ENCODE results near the gene APOA5. TPM values are rescaled to one million over a fixed set of nuclear protein-coding genes. Genes with fewer than 3 reads are reported as not detected.

APOA5 gene
- total RNA-seq, 2 experiments from 2014 or later, result not detected

DNA sequence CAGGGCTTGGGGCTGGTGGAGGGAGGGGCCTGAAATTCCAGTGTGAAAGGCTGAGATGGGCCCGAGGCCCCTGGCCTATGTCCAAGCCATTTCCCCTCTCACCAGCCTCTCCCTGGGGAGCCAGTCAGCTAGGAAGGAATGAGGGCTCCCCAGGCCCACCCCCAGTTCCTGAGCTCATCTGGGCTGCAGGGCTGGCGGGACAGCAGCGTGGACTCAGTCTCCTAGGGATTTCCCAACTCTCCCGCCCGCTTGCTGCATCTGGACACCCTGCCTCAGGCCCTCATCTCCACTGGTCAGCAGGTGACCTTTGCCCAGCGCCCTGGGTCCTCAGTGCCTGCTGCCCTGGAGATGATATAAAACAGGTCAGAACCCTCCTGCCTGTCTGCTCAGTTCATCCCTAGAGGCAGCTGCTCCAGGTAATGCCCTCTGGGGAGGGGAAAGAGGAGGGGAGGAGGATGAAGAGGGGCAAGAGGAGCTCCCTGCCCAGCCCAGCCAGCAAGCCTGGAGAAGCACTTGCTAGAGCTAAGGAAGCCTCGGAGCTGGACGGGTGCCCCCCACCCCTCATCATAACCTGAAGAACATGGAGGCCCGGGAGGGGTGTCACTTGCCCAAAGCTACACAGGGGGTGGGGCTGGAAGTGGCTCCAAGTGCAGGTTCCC, 38.0 kb upstream of the APOA5 start, which contains the start of gene APOC3:
Gene APOC3 (plus strand): TSS at position 383 of the 659 bp plus-strand sequence. CDS start 676 bp downstream, outside the sequence.
- no peak within 1 kb of the TSS for H3K4me3 ChIP-seq (ENCODE audit: low read depth, low read length, poor library complexity, severe bottlenecking)
- no peaks in the 10 kb centered on the region for H3K79me2 ChIP-seq (ENCODE audit: insufficient read depth, low read depth, low read length)
- no peak within 1 kb of the TSS for H2AFZ ChIP-seq (ENCODE audit: low read length)
- TF ChIP-seq EZH2phosphoT487 (IDR thresholded peaks at IDR 0.05; ENCODE audit: borderline replicate concordance, low read depth, low read length) (no peak), CTCF (conservative IDR thresholded peaks at IDR 0.05; ENCODE audit: low read length) (no peak)
- H3K36me3 ChIP-seq (ENCODE audit: insufficient read depth, low read length), result no peaks in the 10 kb centered on the region
- ChIA-PET CTCF (ENCODE audit: unreplicated experiment) (no interaction called here), POLR2A (no interaction called here)
- DNase-seq (ENCODE audit: low spot score), result no peak
- no peaks in the 10 kb centered on the region for H3K9me3 ChIP-seq (ENCODE audit: low read length)
- no peak within 1 kb of the TSS for H3K4me2 ChIP-seq (ENCODE audit: low read length)
- no peak within 1 kb of the TSS for H3K27ac ChIP-seq (ENCODE audit: low read depth, low read length, poor library complexity, severe bottlenecking)
- no peaks in the 10 kb centered on the region for H3K4me1 ChIP-seq (ENCODE audit: insufficient read depth, low read length, poor library complexity, severe bottlenecking)
- H3K9me2 ChIP-seq (ENCODE audit: insufficient read depth, low read length), result no peaks in the 10 kb centered on the region
- BruUV-seq (replicated peaks), result no TSS peak
- intact Hi-C loops (cut with micrococcal nuclease; ENCODE audit: unreplicated experiment), result no loop called here
- H4K20me1 ChIP-seq (ENCODE audit: insufficient read depth, low read length), result no peaks in the 10 kb centered on the region

DNA sequence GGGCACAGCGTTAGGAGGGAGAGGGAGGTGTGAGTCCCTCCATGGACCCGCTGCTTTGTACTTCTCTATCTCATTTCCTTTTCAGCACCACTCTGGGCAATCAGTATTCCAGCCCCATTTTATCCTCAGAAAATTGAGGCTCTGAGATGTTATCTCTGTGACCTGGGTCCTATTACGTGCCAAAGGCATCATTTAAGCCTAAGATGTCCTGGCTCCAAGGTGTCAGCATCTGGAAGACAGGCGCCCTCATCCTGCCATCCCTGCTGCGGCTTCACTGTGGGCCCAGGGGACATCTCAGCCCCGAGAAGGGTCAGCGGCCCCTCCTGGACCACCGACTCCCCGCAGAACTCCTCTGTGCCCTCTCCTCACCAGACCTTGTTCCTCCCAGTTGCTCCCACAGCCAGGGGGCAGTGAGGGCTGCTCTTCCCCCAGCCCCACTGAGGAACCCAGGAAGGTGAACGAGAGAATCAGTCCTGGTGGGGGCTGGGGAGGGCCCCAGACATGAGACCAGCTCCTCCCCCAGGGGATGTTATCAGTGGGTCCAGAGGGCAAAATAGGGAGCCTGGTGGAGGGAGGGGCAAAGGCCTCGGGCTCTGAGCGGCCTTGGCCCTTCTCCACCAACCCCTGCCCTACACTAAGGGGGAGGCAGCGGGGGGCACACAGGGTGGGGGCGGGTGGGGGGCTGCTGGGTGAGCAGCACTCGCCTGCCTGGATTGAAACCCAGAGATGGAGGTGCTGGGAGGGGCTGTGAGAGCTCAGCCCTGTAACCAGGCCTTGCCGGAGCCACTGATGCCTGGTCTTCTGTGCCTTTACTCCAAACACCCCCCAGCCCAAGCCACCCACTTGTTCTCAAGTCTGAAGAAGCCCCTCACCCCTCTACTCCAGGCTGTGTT, 37.2 kb upstream of the APOA5 start:
- no peak overlapping the region for H3K4me2 ChIP-seq (ENCODE audit: low read length)
- no peak for DNase-seq (ENCODE audit: low spot score)
- H4K20me1 ChIP-seq (ENCODE audit: insufficient read depth, low read length), result no peaks in the 10 kb centered on the region
- CTCF ChIA-PET (ENCODE audit: unreplicated experiment), result no interaction called here
- no peak overlapping the region for H2AFZ ChIP-seq (ENCODE audit: low read length)
- no peaks in the 10 kb centered on the region for H3K9me2 ChIP-seq (ENCODE audit: insufficient read depth, low read length)
- H3K79me2 ChIP-seq (ENCODE audit: insufficient read depth, low read depth, low read length), result no peaks in the 10 kb centered on the region
- H3K36me3 ChIP-seq (ENCODE audit: insufficient read depth, low read length), result no peaks in the 10 kb centered on the region
- H3K27ac ChIP-seq (ENCODE audit: low read depth, low read length, poor library complexity, severe bottlenecking), result no peak overlapping the region
- H3K9me3 ChIP-seq (ENCODE audit: low read length), result no peaks in the 10 kb centered on the region
- intact Hi-C loops (cut with micrococcal nuclease; ENCODE audit: unreplicated experiment), result no loop called here
- BruUV-seq (replicated peaks), result no TSS peak
- H3K4me3 ChIP-seq (ENCODE audit: low read depth, low read length, poor library complexity, severe bottlenecking), result no peak overlapping the region
- TF ChIP-seq EZH2phosphoT487 (IDR thresholded peaks at IDR 0.05; ENCODE audit: borderline replicate concordance, low read depth, low read length) (no peak), CTCF (conservative IDR thresholded peaks at IDR 0.05; ENCODE audit: low read length) (no peak)
- POLR2A ChIA-PET, result no interaction called here
- H3K4me1 ChIP-seq (ENCODE audit: insufficient read depth, low read length, poor library complexity, severe bottlenecking), result no peaks in the 10 kb centered on the region
